Measurements from ENCODE around the gene TCIRG1. TPM values are rescaled to one million over a fixed set of nuclear protein-coding genes. Genes with fewer than 3 reads are reported as not detected.

The TCIRG1 gene
- total and polyA plus RNA-seq, 2 of the 13 experiments (the other 11 are each of a cell fraction or from before 2014, with no cell fraction given): 48.0 to 69.6 TPM

GRCh38 chr11:68093565-68093964 is 54.7 kb downstream of the TCIRG1 start (continued):
- TF ChIP-seq PBX2 (CRISPR knock-in tag; IDR thresholded peaks at IDR 0.05): no peak
- TF ChIP-seq ZNF274 (CRISPR knock-in tag; IDR thresholded peaks at IDR 0.05): no peak
- TF ChIP-seq ZNF749 (CRISPR knock-in tag; IDR thresholded peaks at IDR 0.05; ENCODE audit: borderline replicate concordance): no peak
- no peak for TF ChIP-seq RERE (CRISPR knock-in tag; IDR thresholded peaks at IDR 0.05; ENCODE audit: low read depth)

GRCh38 chr11:68096962-68097361 is 58.1 kb downstream of the TCIRG1 start:
- Histone ChIP-seq H3K27ac (ENCODE audit: extremely low read length, insufficient read depth, low read length) (peak overlapping the region; percentile 46), H3K4me2 (ENCODE audit: low read depth, low read length) (no peak overlapping the region), H3K36me3 (replicated peaks in 1 of 2; ENCODE audit: control insufficient read depth in 1 of 2, insufficient read depth in 2 of 2, low read length in 2 of 2) (peaks cover 3 to 29% of the 10 kb centered on the region in 2 experiments), H2AFZ (ENCODE audit: low read length) (no peak overlapping the region), H4K20me1 (ENCODE audit: insufficient read depth, low read length) (no peaks in the 10 kb centered on the region), H3K79me2 (ENCODE audit: insufficient read depth, low read length) (peaks cover 85% of the 10 kb centered on the region), H3K27me3 (ENCODE audit: control insufficient read depth in 1 of 2, insufficient read depth in 2 of 2, low read length in 2 of 2) (no peaks in the 10 kb centered on the region), H3K9me3 (ENCODE audit: low read length) (no peaks in the 10 kb centered on the region), H3K4me1 (ENCODE audit: insufficient read depth, low read length) (peaks cover 77% of the 10 kb centered on the region), H3K4me3 (replicated peaks in 1 of 3; ENCODE audit: insufficient read depth in 1 of 3, low read depth in 2 of 3, low read length in 3 of 3) (no peak overlapping the region), H3K9ac (ENCODE audit: insufficient read depth, low read depth, low read length) (no peak overlapping the region)
- in situ Hi-C loops (cut with HindIII; ENCODE audit: extremely low pct_ligation_motif_present, low pct_unique_long_range_greater_than_20kb) (no loop called here), intact Hi-C loops (cut with micrococcal nuclease; ENCODE audit: unreplicated experiment) (no loop called here)
- ATAC-seq: no peak
- POLR2A ChIA-PET: no interaction called here
- TF ChIP-seq SUZ12 (IDR thresholded peaks at IDR 0.05; ENCODE audit: low read depth, low read length) (no peak), ZNF263 (CRISPR knock-in tag; IDR thresholded peaks at IDR 0.05) (peak; percentile 50; the same call in 1 of the 2 replicates), IRF9 (CRISPR knock-in tag; IDR thresholded peaks at IDR 0.05; ENCODE audit: borderline replicate concordance) (no peak)
- BruUV-seq (replicated peaks): no TSS peak
- DNase-seq (ENCODE audit: low spot score): no peak
- FAIRE-seq: no peak
- CTCF ChIA-PET (ENCODE audit: low intra/inter-chr PET ratio, low total read pairs): no interaction called here
- WGBS (ENCODE audit: low lambda C conversion rate): 98% methylated on average over 8 of the region's 8 CpGs

All from HepG2 (cell line).